HG03045 (cell line): ENCODE results near the gene EGFR.
"Not testable (repeated sequence)": the region's sequence is repeated elsewhere in the genome, so short reads cannot be mapped to it uniquely, and the experiment has no call there.

Experiments used
- ATAC-seq: cut with Tn5 transposase; IDR thresholded peaks from one replicate; pipeline ENCODE4 v1.9.1; 2021; ENCODE audit warnings: mild to moderate bottlenecking, moderate library complexity; ENCODE audit not compliant: unreplicated experiment

Gene EGFR

GRCh38 chr7:55164527-55164926 lies 145.7 kb downstream of the EGFR start:
- no peak for ATAC-seq

- no peak for ATAC-seq
Observed at GRCh38 chr7:55165176-55165861, 146.5 kb downstream of the EGFR start.

- not testable (repeated sequence) for ATAC-seq
Observed at GRCh38 chr7:55167296-55167695, 148.5 kb downstream of the EGFR start.

GRCh38 chr7:55170335-55171069 lies 151.7 kb downstream of the EGFR start:
- ATAC-seq = no peak

GRCh38 chr7:55171157-55171556 lies 152.3 kb downstream of the EGFR start:
- no peak for ATAC-seq

GRCh38 chr7:55172161-55172560 lies 153.3 kb downstream of the EGFR start:
- no peak for ATAC-seq

- ATAC-seq = no peak
Observed at GRCh38 chr7:55172881-55173609, 154.2 kb downstream of the EGFR start.

GRCh38 chr7:55173671-55174070 lies 154.9 kb downstream of the EGFR start:
- ATAC-seq = no peak

- no peak for ATAC-seq
Observed at GRCh38 chr7:55174456-55174855, 155.6 kb downstream of the EGFR start.

- no peak for ATAC-seq
Observed at GRCh38 chr7:55174856-55175255, 156.0 kb downstream of the EGFR start.

GRCh38 chr7:55177068-55177530 lies 158.3 kb downstream of the EGFR start:
- no peak for ATAC-seq

- no peak for ATAC-seq
Observed at GRCh38 chr7:55177589-55178261, 158.9 kb downstream of the EGFR start.

- no peak for ATAC-seq
Observed at GRCh38 chr7:55178292-55178862, 159.6 kb downstream of the EGFR start.

GRCh38 chr7:55178863-55179773 lies 160.3 kb downstream of the EGFR start:
- ATAC-seq = no peak

GRCh38 chr7:55179931-55180682 lies 161.3 kb downstream of the EGFR start:
- ATAC-seq = no peak

GRCh38 chr7:55180963-55181542 lies 162.2 kb downstream of the EGFR start:
- ATAC-seq = no peak

- no peak for ATAC-seq
Observed at GRCh38 chr7:55181762-55182161, 162.9 kb downstream of the EGFR start.

GRCh38 chr7:55183897-55184296 lies 165.1 kb downstream of the EGFR start:
- no peak for ATAC-seq

GRCh38 chr7:55185321-55185802 lies 166.5 kb downstream of the EGFR start:
- no peak for ATAC-seq
